GM12865 (cell line): Measurements from ENCODE around the gene BSG.

Experiments used
- DNase-seq: peaks from one replicate; pipeline ENCODE4 v3.0.0; 2010; ENCODE audit warnings: low read depth
- H3K4me3 ChIP-seq: 2 replicates; pipeline ENCODE4 v1.5.1; 2011; ENCODE audit warnings: mild to moderate bottlenecking, low read depth, low read length, control low read depth
- TF ChIP-seq, protein P1 (sequence below): IDR thresholded peaks from 2 replicates; pipeline ENCODE4 v1.5.1; 2011; ENCODE audit warnings: low read length, control low read depth, low read depth, inconsistent platforms; ENCODE audit not compliant: insufficient read depth; ENCODE audit errors: missing control alignments

BSG gene

DNA sequence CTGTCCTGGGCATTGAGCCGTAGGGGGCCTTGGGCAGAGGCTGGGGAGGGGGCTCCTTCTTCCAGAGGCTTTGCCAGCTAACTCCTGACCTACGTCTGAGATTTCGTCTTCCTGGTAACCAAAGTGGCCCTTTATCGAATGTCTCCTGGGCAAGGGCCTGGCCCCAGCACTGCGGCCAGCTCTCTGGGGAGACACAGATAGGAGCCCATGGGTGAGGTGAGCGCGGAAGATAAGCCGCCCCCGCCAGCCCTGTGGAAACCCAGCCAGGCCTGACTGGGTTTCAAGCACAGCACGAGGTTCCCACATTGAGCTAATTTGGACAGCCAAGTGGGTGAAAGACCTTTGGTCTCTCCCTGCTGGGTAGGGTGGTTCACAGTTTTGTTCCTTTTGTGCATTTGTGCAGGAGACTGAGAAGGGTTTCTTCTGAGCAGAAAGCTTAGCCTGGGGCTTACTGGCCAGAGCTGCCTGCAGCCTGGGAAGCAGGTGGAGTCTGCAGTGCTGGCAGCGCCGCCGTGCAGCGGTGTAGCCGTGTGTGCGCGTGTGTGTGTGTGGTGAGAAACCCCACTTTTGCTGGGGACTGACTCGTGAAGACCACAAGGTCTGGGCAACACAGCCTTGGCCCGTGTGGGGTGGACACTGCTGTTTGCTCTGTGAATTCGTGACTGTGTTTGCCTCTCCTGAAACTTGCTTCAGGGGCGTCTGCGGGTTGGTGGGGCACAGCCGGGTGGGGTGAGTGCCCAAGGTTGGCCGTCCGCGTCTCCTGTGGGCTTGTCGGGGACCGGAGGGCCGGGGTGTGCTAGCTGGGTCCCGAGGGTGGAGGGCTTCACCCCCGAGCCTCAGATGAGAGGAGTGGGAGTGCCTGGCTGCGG is 2.5 kb downstream of the BSG start:
- H3K4me3 ChIP-seq = peak overlapping the region; percentile 81
- TF ChIP-seq, protein P1, sequence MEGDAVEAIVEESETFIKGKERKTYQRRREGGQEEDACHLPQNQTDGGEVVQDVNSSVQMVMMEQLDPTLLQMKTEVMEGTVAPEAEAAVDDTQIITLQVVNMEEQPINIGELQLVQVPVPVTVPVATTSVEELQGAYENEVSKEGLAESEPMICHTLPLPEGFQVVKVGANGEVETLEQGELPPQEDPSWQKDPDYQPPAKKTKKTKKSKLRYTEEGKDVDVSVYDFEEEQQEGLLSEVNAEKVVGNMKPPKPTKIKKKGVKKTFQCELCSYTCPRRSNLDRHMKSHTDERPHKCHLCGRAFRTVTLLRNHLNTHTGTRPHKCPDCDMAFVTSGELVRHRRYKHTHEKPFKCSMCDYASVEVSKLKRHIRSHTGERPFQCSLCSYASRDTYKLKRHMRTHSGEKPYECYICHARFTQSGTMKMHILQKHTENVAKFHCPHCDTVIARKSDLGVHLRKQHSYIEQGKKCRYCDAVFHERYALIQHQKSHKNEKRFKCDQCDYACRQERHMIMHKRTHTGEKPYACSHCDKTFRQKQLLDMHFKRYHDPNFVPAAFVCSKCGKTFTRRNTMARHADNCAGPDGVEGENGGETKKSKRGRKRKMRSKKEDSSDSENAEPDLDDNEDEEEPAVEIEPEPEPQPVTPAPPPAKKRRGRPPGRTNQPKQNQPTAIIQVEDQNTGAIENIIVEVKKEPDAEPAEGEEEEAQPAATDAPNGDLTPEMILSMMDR = no peak
- peak; percentile 64 for DNase-seq

DNA sequence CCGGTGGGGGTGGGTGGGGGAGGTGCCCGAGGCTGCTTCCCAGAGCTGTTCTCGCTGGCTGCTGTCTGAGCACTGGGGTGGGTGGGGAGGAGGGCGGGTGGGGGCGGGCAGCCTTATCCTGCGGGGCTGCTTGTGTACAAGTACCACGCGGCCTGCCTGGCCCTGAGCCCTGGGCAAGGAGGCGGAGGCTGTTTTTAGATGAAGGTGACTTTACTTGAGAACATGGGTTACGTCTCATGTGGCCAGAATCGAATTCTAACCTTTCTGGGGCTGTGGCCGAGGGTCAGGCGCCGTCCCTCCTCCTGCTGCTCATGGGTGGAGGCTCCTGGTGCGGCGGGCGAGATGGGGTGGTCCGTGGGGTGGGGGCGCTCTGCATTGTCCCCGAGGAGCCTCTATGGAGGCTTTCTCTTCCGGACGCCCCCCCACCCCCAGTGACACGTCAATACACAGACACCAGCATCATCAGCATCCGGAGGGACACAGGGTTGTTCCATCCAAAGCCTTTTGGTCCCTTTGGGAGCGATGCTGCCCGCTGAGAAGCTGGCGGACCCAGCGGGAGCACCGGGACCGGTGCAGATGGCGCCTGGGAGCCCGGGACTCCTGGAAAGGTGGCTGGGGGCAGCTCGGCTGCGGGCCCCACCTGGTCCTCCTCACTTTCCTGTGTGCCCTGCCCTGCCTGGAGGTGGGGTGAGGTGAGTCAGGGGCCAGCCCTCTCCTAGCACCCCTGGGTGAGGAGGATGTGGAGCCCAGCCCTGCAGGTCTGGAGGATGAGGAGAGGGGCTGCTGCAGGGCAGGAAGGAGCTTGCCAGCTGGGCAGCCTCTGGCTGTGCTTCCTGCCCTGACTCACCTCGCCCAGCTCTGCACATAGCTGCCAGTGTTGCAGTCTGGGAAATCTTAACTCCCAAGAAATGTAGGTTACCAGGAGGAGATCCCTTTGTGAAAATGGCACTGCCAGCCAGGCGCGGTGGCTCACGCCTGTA is 3.4 kb downstream of the BSG start:
- TF ChIP-seq, protein P1 = no peak
- DNase-seq = no peak
- peak overlapping the region; percentile 81 for H3K4me3 ChIP-seq

DNA sequence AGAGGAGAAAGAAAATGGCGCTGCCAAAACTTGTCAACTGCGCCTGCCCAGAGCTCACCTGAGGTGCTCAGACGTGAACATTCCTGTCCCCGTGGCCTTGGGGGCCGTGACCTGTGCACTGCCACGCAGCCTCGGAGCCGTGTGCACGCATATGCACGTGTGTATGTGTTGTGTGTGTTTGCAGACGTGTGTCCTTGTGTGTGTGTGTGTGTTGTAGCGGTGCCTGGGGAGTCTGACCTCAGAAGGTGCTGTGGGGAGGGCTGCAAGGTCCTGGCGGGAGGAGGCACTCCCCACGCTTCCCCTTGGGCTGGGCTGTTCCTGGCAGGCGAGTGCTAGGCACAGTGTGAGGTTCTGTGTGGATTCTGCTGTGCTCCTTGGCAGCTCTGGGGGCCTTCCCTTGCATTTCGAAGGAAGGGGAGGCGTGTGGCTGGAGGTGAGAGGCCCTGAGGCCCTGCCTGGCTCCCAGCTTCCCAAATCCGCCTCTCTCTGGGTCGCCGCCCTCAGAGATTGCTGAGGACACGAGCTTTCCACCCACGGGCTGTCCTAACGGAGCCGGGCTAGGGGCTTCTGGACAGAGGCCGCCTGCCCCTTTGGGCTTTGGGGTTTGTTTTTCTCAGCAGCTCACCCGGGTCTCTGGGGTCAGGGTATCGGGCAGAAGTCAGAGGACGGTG is 4.5 kb downstream of the BSG start:
- no peak for DNase-seq
- TF ChIP-seq, protein P1 = no peak
- no peak overlapping the region for H3K4me3 ChIP-seq

DNA sequence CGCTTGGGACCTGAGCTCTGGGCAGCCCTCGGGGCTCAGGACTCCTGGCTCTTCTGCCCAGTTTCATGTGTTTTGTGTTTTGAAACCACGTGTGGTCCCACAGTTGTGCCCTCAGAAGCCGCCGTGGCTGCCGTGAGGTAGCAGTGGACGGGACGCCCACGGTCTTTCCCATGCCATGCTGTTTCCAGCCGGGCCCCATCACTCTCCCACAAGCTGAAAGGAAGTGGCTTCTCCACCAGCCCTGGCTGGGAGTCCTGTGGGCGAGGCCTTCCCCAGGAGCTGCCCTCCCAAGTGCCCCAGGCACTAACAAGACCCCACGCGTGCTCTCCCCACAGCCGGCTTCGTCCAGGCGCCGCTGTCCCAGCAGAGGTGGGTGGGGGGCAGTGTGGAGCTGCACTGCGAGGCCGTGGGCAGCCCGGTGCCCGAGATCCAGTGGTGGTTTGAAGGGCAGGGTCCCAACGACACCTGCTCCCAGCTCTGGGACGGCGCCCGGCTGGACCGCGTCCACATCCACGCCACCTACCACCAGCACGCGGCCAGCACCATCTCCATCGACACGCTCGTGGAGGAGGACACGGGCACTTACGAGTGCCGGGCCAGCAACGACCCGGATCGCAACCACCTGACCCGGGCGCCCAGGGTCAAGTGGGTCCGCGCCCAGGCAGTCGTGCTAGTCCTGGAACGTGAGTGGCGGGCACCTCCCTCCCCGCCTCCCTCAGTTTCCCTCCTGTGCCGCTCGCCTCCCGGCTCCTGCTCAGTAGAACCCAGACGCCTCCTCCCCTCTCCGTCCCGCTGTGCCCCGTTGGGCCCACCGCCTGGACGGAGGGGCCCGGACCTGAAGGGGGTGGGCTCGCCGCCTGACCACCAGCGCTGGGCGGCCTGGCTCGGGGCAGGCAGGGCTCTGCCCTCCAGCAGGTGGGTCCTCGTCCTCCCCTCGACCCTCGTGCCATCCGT is 5.3 kb downstream of the BSG start:
- H3K4me3 ChIP-seq = no peak overlapping the region
- TF ChIP-seq, protein P1 = no peak
- no peak for DNase-seq

DNA sequence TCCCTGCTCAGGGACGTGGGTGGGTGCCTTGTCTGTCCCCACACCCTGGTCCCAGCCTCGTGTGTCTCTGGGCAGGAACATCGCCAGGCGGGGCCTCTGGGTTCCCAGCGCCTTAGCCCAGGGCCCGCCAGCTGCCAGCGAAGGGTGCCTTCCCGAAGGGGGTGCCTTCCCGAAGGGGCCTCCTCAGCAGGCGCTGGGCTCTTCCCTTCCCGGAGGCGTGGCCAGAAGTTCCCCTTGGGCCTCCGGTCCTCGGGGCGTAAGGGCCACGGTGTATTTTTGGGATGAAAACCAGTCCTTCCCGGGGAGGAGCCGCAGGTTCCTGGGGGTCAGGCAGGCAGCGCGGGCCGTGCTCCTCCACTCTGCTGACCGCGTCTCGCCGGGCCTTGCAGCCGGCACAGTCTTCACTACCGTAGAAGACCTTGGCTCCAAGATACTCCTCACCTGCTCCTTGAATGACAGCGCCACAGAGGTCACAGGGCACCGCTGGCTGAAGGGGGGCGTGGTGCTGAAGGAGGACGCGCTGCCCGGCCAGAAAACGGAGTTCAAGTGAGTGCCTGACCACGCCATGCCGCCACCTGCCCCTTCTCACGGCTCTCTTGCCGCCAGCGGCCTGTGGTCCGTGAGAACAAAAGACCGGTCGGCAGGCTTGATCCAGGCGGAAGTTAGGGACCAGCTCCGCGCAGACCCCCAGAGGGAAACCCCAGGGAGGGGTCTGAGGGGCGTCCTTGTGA is 6.9 kb downstream of the BSG start:
- TF ChIP-seq, protein P1 = no peak
- no peak overlapping the region for H3K4me3 ChIP-seq
- no peak for DNase-seq
